RWPE2 (cell line): Measurements from ENCODE around the gene EHBP1L1.

Source experiments
- ATAC-seq: fragments of 200-7000 bp; cut with Tn5 transposase; 3 replicates; pipeline ENCODE4 v1.9.1; 2021; ENCODE audit warnings: low read depth
- DNase-seq: peaks from one replicate; pipeline ENCODE4 v3.0.0-alpha.2; 2020; ENCODE audit warnings: low spot score
- H3K27ac ChIP-seq: fragments of 450-650 bp; 2 replicates; pipeline ENCODE4 v1.5.1; 2017; ENCODE audit warnings: mild to moderate bottlenecking; ENCODE audit not compliant: poor library complexity, severe bottlenecking
- H3K27me3 ChIP-seq: fragments of 250-450 bp; sonication (Bioruptor Pico); 2 replicates; pipeline ENCODE4 v1.5.1; 2021; ENCODE audit warnings: mild to moderate bottlenecking, moderate library complexity; ENCODE audit not compliant: insufficient read depth, poor library complexity, severe bottlenecking
- H3K36me3 ChIP-seq: fragments of 250-450 bp; sonication (Bioruptor Pico); 2 replicates; pipeline ENCODE4 v1.5.1; 2020; ENCODE audit warnings: low read depth, mild to moderate bottlenecking, moderate library complexity
- H3K4me1 ChIP-seq: fragments of 250-450 bp; sonication (Bioruptor Pico); 2 replicates; pipeline ENCODE4 v1.5.1; 2021; ENCODE audit warnings: mild to moderate bottlenecking, moderate library complexity; ENCODE audit not compliant: insufficient read depth, poor library complexity, severe bottlenecking
- H3K4me3 ChIP-seq: fragments of 250-450 bp; sonication (Bioruptor Pico); 2 replicates; pipeline ENCODE4 v1.5.1; 2021; ENCODE audit warnings: mild to moderate bottlenecking, moderate library complexity; ENCODE audit not compliant: severe bottlenecking
- H3K9me3 ChIP-seq: fragments of 250-450 bp; sonication (Bioruptor Pico); 2 replicates; pipeline ENCODE4 v1.5.1; 2021; ENCODE audit warnings: mild to moderate bottlenecking, moderate library complexity; ENCODE audit not compliant: severe bottlenecking
- CTCF ChIP-seq: fragments of 450-650 bp; IDR thresholded peaks from one replicate; pipeline ENCODE4 v1.5.1; 2017; ENCODE audit warnings: mild to moderate bottlenecking, moderate library complexity; ENCODE audit not compliant: poor library complexity, severe bottlenecking

The EHBP1L1 gene

GRCh38 chr11:65551572-65552387, 24.1 kb upstream of the EHBP1L1 start:
- H3K27me3 ChIP-seq, result no peaks in the 10 kb centered on the region
- ATAC-seq, result no peak
- H3K36me3 ChIP-seq, result peaks cover 4% of the 10 kb centered on the region; the same call in 1 of the 2 replicates
- TF ChIP-seq CTCF, result peak; percentile 55
- no peak overlapping the region for H3K4me3 ChIP-seq
- no peaks in the 10 kb centered on the region for H3K9me3 ChIP-seq
- no peak for DNase-seq
- H3K4me1 ChIP-seq, result peaks cover 17% of the 10 kb centered on the region
- H3K27ac ChIP-seq, result no peak overlapping the region

- Histone ChIP-seq H3K27ac (no peak overlapping the region), H3K27me3 (no peaks in the 10 kb centered on the region), H3K4me3 (no peak overlapping the region), H3K36me3 (peaks cover 4% of the 10 kb centered on the region; the same call in 1 of the 2 replicates), H3K9me3 (no peaks in the 10 kb centered on the region), H3K4me1 (peaks cover 23% of the 10 kb centered on the region)
- no peak for ATAC-seq
- TF ChIP-seq CTCF, result peak; percentile 30
- DNase-seq, result no peak
Observed at GRCh38 chr11:65552388-65552951, 23.4 kb upstream of the EHBP1L1 start.

- TF ChIP-seq CTCF, result no peak
- peaks cover 4% of the 10 kb centered on the region; the same call in 1 of the 2 replicates for H3K36me3 ChIP-seq
- DNase-seq (no peak), ATAC-seq (no peak)
- no peak overlapping the region for H3K27ac ChIP-seq
- H3K4me1 ChIP-seq, result peaks cover 23% of the 10 kb centered on the region
- no peak overlapping the region for H3K4me3 ChIP-seq
- no peaks in the 10 kb centered on the region for H3K27me3 ChIP-seq
- H3K9me3 ChIP-seq, result no peaks in the 10 kb centered on the region
Observed at GRCh38 chr11:65553301-65554001, 22.4 kb upstream of the EHBP1L1 start.

- TF ChIP-seq CTCF, result no peak
- no peak for ATAC-seq
- no peaks in the 10 kb centered on the region for H3K9me3 ChIP-seq
- H3K4me3 ChIP-seq, result no peak overlapping the region
- H3K4me1 ChIP-seq, result peaks cover 31% of the 10 kb centered on the region
- peaks cover 4% of the 10 kb centered on the region; the same call in 1 of the 2 replicates for H3K36me3 ChIP-seq
- H3K27ac ChIP-seq, result peak overlapping the region; percentile 85
- H3K27me3 ChIP-seq, result no peaks in the 10 kb centered on the region
- DNase-seq, result no peak
Observed at GRCh38 chr11:65554057-65554818, 21.6 kb upstream of the EHBP1L1 start.
